ENCODE results near the gene ADK.

Gene ADK

GRCh38 chr10:74610299-74610698, 459.3 kb downstream of the ADK start:
- DNase-seq (ENCODE audit: low spot score) = no peak

- DNase-seq (ENCODE audit: low spot score) = peak; percentile 13
Measured at GRCh38 chr10:74612195-74612594, 461.2 kb downstream of the ADK start.

GRCh38 chr10:74620626-74621025, 469.6 kb downstream of the ADK start:
- no peak for DNase-seq (ENCODE audit: low spot score)

DNA sequence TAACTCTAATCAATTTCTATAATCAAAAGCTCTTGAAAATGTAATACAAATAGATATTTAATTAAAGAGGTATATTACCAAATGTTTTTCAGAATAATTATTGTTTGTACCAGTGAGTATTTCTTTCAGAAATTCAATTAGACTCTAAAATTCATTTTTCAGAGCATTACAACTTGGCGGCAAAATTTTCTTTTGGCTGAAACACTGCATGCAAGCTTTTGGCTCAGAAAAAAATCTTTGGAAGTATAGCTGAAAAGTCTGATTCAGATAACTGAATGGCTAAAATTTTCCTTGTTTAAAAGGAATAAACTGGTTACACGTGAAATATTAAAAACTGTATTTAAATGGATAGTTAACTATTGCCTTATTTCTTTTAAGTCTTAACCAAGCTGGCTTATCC, 472.8 kb downstream of the ADK start:
- no peak for DNase-seq (ENCODE audit: low spot score)

GRCh38 chr10:74624501-74624900, 473.5 kb downstream of the ADK start:
- DNase-seq (ENCODE audit: low spot score) = no peak

DNA sequence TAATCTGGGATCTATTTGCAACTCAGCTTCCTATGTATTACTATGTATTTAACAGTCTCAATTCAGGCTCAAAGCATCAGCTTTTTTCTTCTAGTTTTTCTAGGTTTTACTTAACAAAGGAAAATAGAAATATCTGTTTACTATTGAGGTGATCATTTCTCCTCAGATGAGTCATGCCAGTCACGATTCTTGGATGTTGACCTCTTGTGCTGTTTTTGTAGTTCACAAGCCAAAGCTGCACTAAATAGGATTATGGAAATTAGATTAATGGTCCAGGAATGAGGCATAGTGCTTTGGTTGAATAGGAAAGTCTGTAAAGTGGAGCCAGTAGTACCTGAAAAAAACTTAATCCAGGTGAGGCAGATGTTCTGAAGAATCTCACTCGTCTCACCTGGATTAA, 477.1 kb downstream of the ADK start:
- DNase-seq (ENCODE audit: low spot score) = no peak

DNA sequence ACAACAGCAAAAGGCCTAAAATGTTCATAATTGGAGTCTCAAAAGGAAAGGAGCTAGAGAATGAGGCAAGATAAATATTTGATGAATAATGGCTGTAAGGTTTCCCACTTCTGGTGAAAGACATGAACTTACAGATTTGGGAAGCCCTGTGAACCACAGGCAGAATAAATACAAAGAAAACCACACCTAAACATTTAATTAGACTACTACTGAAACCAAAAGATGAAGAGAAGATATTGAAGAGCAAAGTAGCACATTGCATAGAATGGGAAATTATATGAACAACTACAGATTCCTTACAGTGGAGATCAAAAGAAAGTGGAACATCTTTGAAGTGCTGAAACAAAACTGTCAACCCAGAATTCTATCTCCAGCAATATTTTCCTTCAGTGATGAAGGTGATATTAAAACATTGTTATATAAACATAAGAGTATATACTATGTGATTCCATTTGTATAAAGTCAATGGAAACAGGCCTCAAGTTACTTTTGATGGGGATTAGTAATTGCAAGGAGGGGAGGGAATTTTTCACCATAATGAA, 484.0 kb downstream of the ADK start:
- no peak for DNase-seq (ENCODE audit: low spot score)

DNA sequence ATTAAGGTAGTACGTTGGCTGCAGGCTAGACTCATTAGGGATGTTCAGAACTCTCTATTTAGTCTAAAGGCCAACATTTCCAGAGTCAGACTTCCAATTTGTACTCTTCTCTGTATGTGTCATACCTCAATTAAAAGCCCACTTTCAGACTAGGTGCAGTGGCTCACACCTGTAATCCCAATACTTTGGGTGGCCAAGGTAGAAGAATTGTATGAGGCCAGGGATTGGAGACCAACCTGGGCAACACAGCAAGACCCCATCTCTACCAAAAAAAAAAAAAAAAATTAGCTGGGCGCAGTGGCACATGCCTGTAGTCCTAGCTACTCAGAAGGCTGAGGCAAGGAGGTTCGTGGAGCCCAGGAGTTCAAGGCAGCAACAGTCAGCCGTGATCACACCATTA, 484.6 kb downstream of the ADK start:
- no peak for DNase-seq (ENCODE audit: low spot score)

DNA sequence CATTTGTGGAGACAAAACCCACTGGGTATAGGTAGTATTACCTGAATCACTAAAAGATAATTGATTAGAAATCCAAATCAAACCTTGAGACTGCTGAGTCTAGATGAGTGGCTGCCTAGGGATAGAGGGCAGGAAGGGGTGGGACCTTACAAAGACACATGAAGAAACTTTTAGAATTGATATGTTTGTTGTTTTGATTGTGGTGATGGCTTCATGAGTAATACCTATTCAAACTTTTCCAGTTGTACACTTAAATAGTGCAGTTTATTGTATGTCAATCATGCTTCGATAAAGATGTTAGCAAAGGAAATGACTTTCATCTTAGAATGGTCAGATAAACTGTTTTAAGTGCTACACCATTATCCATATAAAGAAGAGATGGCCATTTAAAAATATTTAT, 486.7 kb downstream of the ADK start:
- no peak for DNase-seq (ENCODE audit: low spot score)

DNA sequence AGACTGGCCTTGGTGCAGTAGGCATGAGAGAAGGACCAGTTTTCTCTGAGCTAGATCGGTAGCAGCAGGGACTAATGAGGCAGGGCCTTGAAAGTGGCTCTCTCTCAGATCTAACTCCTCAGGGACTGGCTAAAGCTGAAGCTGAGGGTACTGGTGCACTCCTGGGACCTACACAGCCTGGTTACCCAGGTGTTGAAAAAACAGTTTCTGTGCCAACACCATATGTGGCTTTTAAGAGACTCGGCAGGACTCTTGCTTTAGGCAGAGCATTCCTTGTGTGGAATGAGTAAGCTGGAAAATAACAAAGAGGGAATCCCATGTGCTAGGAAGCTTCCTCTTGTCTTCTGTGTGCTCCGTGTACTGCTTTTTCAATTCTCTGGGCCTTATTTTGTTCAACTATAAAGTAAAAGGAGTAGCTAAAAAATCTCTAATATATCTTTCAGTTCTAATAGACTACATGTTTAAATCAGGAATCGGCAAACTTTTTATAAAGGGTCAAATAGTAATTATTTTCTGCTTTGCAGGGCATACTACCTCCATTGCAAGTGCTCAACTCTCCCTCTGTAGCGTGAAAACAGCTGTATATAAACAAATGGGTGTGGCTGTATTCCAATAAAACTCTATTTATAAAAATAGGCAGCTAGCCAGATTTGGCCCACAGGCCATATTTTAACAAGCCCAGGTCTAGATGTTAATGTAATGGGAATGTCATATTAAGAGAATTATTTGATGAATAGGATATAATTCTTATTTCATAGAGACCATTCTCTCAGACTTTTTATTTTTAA, 489.3 kb downstream of the ADK start:
- DNase-seq (ENCODE audit: low spot score) = peak; percentile 6

- no peak for DNase-seq (ENCODE audit: low spot score)
Measured at GRCh38 chr10:74641659-74642058, 490.6 kb downstream of the ADK start.

DNA sequence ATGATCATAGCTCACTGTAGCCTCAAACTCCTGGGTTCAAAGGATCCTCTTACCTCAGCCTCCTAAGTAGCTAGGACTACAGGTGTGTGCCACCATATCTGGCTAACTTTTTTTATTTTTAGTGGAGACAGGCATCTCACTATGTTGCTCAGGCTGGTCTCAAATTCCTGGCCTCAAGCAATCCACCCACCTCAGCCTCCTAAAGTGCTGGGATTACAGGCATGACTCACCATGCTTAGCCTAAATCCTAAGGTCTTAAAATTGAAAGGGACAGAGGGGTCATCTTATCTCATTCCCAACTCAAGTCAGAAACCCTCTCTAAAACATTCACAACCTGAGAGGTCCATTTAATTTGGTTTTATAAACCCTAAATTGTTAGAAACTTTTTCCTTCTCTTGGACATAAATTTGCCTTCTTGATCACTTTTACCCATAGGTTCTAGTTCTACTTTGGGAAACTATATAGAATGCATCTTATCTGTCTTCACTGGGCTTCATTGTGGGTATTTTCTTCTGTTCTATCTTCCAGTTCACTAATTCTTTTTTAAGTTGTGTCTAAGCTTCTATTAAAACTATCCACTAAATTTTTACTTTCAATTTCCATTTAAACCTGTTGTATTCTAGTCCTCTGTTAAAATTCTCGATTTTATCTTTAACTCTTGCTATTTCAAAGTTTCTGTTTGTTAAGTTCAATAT, 492.0 kb downstream of the ADK start:
- DNase-seq (ENCODE audit: low spot score) = no peak

- no peak for DNase-seq (ENCODE audit: low spot score)
Measured at GRCh38 chr10:74643596-74643975, 492.6 kb downstream of the ADK start.

GRCh38 chr10:74644738-74645137, 493.7 kb downstream of the ADK start:
- DNase-seq (ENCODE audit: low spot score) = peak; percentile 3

DNA sequence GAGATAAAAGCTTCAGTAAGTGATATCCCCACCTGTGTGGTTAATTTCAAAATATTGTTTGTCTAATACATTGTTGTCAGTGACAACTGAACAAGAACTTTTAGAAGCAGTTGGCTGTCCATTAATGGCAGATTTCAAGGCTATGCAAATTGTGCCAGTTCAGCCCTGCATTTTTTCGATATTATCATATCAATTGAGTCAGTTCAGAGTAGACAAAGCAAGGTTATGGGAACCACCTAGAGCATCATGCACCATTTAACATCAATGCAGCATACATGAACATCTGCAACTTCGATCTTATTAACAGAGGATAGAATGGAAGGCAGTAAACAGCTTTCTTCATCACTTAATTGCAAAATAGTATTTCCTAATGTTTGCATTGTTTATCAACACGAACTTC, 494.7 kb downstream of the ADK start:
- no peak for DNase-seq (ENCODE audit: low spot score)

- DNase-seq (ENCODE audit: low spot score) = no peak
Measured at GRCh38 chr10:74650613-74651012, 499.6 kb downstream of the ADK start.

- no peak for DNase-seq (ENCODE audit: low spot score)
Measured at GRCh38 chr10:74651565-74651964, 500.5 kb downstream of the ADK start.

- DNase-seq (ENCODE audit: low spot score) = peak; percentile 20
Measured at GRCh38 chr10:74652664-74653063, 501.6 kb downstream of the ADK start.

DNA sequence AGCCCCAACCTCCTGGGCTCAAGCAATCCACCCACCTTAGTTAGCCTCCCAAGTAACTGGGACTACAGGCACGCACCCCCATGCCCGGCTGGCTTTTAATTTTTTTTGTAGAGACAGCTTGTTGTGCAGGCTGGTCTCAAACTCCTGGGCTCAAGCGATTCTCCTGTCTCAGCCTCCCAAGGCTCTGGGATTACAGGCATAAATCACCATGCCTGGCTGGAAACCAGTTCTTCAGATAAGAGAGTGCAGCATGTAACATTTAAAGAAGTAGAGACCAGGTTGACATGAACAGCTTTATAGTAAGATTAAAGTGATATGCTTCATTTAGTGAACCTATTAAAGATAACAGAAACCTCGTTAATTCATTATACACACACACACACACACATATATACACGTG, 507.5 kb downstream of the ADK start:
- DNase-seq (ENCODE audit: low spot score) = no peak

GRCh38 chr10:74662635-74663034, 511.6 kb downstream of the ADK start:
- no peak for DNase-seq (ENCODE audit: low spot score)

- DNase-seq (ENCODE audit: low spot score) = no peak
Measured at GRCh38 chr10:74669210-74669609, 518.2 kb downstream of the ADK start.

DNA sequence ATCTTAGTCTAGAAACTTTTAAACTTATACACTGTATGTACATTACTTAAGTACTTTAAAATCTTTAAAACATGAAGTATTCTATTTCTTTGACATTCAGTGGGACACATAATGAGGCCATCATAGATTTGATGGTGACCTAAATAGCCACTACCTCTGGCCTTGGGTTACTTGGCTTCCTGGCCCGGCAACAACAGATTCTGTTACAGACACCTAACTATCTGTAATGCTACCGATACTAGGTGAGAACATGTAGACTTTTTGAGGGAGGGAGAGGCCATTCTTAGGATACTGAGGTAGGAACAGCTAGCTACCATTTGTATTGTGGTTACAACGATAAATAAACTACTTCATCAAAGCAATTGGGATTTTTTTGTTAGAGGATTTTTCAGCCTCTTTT, 520.7 kb downstream of the ADK start:
- no peak for DNase-seq (ENCODE audit: low spot score)

- no peak for DNase-seq (ENCODE audit: low spot score)
Measured at GRCh38 chr10:74672430-74673165, 521.6 kb downstream of the ADK start.

Data from kidney tubule cell (primary cell).